ENCODE measurements around the gene LRRN3.

DNA sequence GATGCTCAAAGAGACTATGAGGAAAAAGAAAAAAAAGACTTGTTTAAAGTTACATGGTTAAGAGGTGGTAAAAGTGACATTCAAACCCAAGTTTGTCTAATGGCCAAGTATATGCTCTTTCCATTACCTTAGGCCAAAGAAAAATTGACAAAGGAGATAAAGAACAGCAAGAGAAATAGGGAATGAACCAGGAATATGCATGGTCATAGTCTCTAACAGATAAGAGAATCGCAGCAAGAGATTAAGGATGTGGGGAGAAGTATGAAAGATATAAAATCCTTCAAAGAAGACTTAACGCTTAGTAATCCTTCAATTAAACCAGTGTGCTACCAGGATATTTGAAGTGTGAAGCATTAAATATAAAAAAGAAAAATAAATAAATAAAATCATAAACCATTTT, 23.2 kb upstream of the LRRN3 start:
- TF ChIP-seq, protein P1, sequence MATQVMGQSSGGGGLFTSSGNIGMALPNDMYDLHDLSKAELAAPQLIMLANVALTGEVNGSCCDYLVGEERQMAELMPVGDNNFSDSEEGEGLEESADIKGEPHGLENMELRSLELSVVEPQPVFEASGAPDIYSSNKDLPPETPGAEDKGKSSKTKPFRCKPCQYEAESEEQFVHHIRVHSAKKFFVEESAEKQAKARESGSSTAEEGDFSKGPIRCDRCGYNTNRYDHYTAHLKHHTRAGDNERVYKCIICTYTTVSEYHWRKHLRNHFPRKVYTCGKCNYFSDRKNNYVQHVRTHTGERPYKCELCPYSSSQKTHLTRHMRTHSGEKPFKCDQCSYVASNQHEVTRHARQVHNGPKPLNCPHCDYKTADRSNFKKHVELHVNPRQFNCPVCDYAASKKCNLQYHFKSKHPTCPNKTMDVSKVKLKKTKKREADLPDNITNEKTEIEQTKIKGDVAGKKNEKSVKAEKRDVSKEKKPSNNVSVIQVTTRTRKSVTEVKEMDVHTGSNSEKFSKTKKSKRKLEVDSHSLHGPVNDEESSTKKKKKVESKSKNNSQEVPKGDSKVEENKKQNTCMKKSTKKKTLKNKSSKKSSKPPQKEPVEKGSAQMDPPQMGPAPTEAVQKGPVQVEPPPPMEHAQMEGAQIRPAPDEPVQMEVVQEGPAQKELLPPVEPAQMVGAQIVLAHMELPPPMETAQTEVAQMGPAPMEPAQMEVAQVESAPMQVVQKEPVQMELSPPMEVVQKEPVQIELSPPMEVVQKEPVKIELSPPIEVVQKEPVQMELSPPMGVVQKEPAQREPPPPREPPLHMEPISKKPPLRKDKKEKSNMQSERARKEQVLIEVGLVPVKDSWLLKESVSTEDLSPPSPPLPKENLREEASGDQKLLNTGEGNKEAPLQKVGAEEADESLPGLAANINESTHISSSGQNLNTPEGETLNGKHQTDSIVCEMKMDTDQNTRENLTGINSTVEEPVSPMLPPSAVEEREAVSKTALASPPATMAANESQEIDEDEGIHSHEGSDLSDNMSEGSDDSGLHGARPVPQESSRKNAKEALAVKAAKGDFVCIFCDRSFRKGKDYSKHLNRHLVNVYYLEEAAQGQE (IDR thresholded peaks at IDR 0.05; ENCODE audit: insufficient read depth in 1 of 2, low read depth in 2 of 2, low read length in 2 of 2), result no peak
- no peak for TF ChIP-seq TAF1 (IDR thresholded peaks at IDR 0.05; ENCODE audit: borderline replicate concordance, insufficient read depth, low read length)
